ENCODE results near the gene RYR3.
A peak's percentile ranks its signal among the peaks of the same experiment; 100 is the strongest.
"Not testable (repeated sequence)": the region's sequence is repeated elsewhere in the genome, so short reads cannot be mapped to it uniquely, and the experiment has no call there.

Gene RYR3

DNA sequence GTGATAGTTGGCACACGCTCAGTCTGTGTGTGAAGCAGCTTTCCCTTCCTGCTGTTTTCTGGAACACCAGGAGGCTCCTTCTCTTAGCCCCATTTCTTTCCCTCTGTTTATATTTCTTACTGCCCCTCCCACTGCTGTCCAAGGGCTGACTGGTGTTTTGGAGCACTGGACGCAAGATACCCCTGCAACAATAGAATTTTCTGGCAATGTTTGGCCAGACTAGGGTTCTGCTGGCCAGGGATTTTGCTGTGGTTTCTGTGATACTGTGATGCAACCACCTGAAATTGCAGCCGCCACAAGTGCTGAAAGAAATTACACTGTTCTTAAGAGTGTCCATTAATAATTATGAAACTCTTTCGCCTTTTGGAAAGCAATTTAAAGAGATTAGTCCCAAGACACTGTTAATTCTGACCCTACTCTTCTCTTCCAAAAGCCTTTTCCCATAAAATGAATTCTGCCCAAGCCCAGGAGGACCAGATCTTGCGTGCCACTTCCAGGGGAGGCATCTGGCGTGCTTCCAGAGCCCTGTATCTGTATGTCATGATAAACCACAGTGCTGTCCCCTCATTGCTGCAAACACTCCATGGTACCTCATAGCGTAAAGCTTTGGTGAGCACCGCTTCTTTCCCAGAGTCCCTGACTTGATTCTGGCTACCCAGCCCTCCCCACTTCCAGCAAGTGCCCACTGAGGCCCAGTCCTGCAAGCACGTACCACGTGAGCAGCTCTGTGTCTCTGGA lies 498.1 kb downstream of the RYR3 start:
- Mint-ChIP-seq H3K27me3 (peaks cover 23% of the 10 kb centered on the region), H3K9me3 (no peaks in the 10 kb centered on the region), H3K4me1 (no peaks in the 10 kb centered on the region), H3K27ac (no peak overlapping the region), H3K4me3 (no peak overlapping the region)
- ATAC-seq = no peak
- no peak for DNase-seq

DNA sequence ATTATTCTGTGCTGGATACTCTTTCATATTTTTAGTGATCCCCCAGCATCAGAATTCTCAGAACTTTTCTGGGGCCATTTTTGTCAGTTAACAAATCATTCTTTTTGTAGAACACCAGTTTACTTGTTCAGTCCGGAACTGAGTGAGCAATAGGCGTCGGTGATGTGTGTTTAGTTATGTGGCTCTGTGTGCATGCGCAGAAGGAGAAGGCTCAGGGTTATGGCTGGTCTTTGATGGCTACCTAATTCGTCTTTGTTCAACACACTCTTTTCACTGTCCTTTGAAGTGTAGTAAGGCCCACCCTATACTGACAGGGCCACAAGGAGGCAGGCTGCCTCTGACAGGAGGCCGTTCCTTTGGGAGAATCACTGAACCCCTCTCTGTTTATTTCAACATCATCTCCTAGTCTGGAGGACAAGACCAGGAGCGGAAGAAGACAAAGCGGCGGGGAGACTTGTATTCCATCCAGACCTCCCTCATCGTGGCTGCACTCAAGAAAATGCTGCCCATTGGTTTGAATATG lies 499.4 kb downstream of the RYR3 start:
- ATAC-seq = no peak
- H3K27me3 Mint-ChIP-seq = peaks cover 23% of the 10 kb centered on the region
- H3K4me3 Mint-ChIP-seq = no peak overlapping the region
- H3K9me3 Mint-ChIP-seq = no peaks in the 10 kb centered on the region
- H3K4me1 Mint-ChIP-seq = no peaks in the 10 kb centered on the region
- no peak for DNase-seq
- no peak overlapping the region for H3K27ac Mint-ChIP-seq

DNA sequence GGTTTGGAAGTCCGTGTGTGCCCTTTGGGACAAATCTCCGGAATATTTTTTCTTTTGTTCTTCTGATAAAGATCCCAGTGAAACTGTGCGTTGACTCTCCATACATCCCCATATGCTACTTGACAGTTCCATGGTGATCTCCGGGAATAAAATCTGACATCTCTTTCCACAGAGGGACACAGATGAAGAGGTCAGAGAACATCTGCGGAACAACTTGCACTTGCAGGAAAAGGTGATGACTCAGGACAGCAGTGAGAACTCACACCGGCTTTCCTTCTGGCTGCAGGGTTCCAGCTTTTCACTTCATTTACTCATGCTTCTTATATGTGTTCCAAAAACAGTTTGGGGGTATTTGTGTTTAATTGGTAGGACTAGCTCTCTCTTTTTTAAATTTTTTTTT lies 500.0 kb downstream of the RYR3 start:
- no peak for ATAC-seq
- no peak overlapping the region for H3K27ac Mint-ChIP-seq
- DNase-seq = no peak
- peaks cover 20% of the 10 kb centered on the region for H3K27me3 Mint-ChIP-seq
- H3K9me3 Mint-ChIP-seq = no peaks in the 10 kb centered on the region
- H3K4me1 Mint-ChIP-seq = no peaks in the 10 kb centered on the region
- H3K4me3 Mint-ChIP-seq = no peak overlapping the region

DNA sequence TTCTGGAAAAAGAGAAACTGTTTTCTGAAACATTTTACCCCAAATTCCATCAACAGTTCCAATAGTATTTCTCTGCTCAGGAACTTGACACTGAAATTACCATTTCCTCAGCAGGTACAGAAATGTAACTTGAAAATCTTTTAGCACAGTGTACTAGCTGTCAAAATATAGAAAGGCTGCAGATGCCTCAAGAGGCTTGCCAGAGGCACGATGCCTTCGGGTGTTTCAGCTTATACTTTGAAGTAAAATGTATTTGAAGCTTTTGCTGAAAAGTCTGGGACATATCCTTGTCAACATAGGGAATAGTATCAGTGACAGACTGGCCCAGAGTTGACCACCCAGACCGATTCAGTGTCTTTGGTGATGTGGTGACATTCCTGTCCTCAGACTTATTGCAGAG lies 503.1 kb downstream of the RYR3 start:
- no peak for ATAC-seq
- Mint-ChIP-seq H3K4me3 (no peak overlapping the region), H3K27ac (no peak overlapping the region), H3K9me3 (no peaks in the 10 kb centered on the region), H3K27me3 (peaks cover 16% of the 10 kb centered on the region), H3K4me1 (no peaks in the 10 kb centered on the region)
- no peak for DNase-seq

DNA sequence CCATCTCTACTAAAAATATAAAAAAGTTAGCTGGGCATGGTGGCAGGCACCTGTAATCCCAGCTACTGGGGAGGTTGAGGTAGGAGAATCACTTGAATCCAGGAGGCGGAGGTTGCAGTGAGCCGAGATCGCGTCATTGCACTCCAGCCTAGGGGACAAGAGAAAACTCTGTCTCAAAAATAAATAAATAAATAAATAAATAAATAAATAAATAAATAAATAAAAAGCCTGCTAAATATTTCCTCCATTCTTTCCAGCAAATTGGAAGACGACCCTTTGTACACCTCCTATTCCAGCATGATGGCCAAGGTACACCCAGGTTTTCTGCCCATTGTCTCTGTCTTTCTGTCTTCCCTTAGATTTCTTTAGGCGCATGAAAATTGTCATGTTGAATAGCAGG lies 508.7 kb downstream of the RYR3 start:
- not testable (repeated sequence) for ATAC-seq, DNase-seq, H3K27ac Mint-ChIP-seq, H3K4me3 Mint-ChIP-seq, H3K27me3 Mint-ChIP-seq, H3K4me1 Mint-ChIP-seq, H3K9me3 Mint-ChIP-seq

DNA sequence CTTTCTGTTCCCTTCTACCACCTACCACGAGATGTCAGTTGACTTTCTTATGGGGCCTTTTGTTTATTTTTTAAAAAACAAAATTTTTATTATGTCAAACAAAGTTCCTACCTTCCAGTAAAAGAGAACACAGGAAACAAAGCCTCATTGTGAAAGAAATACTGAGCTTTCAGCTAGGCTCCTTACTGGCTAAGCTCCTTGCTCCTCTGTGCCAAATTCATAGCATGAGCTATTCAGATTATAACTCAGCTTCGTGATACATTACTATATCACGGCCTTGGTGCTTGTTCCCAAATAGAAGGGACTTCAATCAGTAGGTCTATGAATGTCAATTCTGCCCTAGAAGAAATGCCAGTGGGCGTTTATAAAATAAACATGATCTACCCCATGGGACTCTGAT lies 511.7 kb downstream of the RYR3 start:
- ATAC-seq (no peak), DNase-seq (no peak)
- Mint-ChIP-seq H3K27me3 (peaks cover 9% of the 10 kb centered on the region), H3K9me3 (no peaks in the 10 kb centered on the region), H3K27ac (no peak overlapping the region), H3K4me3 (no peak overlapping the region), H3K4me1 (no peaks in the 10 kb centered on the region)

DNA sequence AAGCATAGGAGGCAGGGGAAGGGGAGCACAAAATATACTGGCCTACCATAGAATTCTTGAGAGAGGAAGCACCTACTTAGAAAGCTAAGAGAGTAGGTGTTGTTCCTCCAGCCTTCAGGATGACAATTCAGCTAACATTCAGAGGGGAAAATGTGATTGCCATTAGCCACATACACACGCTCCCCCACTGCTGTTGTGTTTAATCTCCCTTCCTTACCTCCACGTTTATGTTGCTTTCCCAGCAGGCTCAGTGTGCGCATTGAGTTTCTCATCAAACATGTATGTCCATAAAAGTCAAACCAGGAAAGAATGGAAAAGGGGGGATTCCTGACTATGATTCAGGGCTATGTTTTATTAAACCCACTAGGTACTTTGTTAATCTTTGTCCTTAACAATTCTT lies 512.4 kb downstream of the RYR3 start:
- H3K9me3 Mint-ChIP-seq = no peaks in the 10 kb centered on the region
- no peak for ATAC-seq
- H3K27ac Mint-ChIP-seq = no peak overlapping the region
- no peak overlapping the region for H3K4me3 Mint-ChIP-seq
- no peak for DNase-seq
- H3K27me3 Mint-ChIP-seq = peaks cover 9% of the 10 kb centered on the region
- H3K4me1 Mint-ChIP-seq = no peaks in the 10 kb centered on the region

DNA sequence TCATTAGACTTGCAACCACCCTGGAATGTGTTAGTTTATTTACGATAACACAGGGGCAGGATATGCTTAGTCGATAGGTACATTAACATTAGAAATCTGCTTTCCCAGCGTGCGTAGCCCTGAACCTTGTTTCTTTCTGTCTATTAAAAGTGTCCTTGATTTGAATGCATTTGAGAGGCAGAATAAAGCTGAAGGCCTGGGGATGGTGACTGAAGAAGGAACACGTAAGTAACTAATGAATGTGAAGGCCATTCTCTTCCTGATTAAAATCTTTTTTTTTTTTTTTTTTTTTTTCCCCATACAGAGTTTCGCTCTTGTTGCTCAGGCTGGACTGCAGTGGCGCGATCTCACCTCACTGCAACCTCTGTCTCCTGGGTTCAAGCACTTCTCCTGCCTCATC lies 514.7 kb downstream of the RYR3 start:
- Mint-ChIP-seq H3K27me3 (peaks cover 9% of the 10 kb centered on the region), H3K9me3 (no peaks in the 10 kb centered on the region), H3K4me1 (no peaks in the 10 kb centered on the region), H3K27ac (no peak overlapping the region), H3K4me3 (no peak overlapping the region)
- ATAC-seq (no peak), DNase-seq (no peak)

DNA sequence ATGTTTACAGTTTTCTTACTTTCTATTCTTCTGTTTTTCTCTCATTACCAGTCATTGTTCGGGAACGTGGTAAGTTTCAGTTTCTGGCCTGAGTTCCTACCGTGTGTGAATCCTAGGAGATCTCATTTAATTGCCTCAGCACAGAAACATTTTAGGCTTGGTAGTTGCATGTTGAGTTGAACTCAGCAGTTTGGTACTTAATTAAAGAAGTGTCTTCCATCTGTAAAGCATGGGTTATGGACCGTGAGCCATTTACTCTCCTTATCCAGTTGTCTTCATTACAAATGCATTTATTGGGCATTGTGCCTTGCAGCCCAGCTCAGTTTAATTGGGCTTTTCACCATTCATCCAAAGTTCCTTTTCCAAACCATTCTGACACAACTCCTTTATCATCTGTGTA lies 515.4 kb downstream of the RYR3 start:
- no peaks in the 10 kb centered on the region for H3K9me3 Mint-ChIP-seq
- H3K4me1 Mint-ChIP-seq = no peaks in the 10 kb centered on the region
- H3K4me3 Mint-ChIP-seq = no peak overlapping the region
- peaks cover 9% of the 10 kb centered on the region for H3K27me3 Mint-ChIP-seq
- DNase-seq (no peak), ATAC-seq (no peak)
- no peak overlapping the region for H3K27ac Mint-ChIP-seq

DNA sequence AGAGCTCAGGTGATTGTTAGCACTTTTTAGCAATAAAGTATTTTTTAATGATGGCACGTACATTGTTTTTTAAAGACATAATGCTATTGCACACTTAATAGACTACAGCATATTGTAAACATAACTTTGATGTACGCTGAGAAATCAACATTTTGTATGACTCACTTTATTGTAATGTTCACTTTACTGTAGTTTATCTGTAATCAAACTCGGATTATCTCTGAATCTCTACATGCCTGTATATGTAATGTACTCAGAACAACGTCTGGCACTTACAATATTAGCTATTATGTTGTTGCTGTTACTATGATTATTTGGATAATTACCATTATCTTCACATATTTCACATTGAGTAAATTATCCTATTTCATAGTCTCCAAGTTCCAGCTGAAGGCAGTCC lies 519.6 kb downstream of the RYR3 start:
- no peak overlapping the region for H3K27ac Mint-ChIP-seq
- DNase-seq (no peak), ATAC-seq (no peak)
- H3K9me3 Mint-ChIP-seq = no peaks in the 10 kb centered on the region
- no peaks in the 10 kb centered on the region for H3K4me1 Mint-ChIP-seq
- peaks cover 9% of the 10 kb centered on the region for H3K27me3 Mint-ChIP-seq
- no peak overlapping the region for H3K4me3 Mint-ChIP-seq

DNA sequence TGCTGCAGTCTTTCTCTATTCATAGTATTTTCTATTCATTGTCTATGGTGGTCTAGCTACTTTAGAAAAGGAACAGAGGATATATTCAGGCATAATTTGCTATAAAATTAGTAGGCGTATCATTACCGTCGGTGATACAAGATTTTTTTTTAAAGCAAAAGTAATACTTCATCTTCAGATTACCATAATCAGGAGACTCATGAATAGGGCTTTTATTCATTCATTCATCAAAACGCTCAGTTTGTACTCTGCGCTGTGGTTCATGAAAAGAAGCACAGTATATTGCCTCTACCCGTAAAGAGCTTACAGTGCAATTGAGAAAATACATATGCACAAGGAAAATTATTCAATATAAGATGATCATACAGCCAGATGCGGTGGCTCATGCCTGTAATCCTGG lies 520.9 kb downstream of the RYR3 start:
- ATAC-seq (no peak), DNase-seq (no peak)
- Mint-ChIP-seq H3K27ac (no peak overlapping the region), H3K4me1 (no peaks in the 10 kb centered on the region), H3K9me3 (no peaks in the 10 kb centered on the region), H3K4me3 (no peak overlapping the region), H3K27me3 (peaks cover 6% of the 10 kb centered on the region)

DNA sequence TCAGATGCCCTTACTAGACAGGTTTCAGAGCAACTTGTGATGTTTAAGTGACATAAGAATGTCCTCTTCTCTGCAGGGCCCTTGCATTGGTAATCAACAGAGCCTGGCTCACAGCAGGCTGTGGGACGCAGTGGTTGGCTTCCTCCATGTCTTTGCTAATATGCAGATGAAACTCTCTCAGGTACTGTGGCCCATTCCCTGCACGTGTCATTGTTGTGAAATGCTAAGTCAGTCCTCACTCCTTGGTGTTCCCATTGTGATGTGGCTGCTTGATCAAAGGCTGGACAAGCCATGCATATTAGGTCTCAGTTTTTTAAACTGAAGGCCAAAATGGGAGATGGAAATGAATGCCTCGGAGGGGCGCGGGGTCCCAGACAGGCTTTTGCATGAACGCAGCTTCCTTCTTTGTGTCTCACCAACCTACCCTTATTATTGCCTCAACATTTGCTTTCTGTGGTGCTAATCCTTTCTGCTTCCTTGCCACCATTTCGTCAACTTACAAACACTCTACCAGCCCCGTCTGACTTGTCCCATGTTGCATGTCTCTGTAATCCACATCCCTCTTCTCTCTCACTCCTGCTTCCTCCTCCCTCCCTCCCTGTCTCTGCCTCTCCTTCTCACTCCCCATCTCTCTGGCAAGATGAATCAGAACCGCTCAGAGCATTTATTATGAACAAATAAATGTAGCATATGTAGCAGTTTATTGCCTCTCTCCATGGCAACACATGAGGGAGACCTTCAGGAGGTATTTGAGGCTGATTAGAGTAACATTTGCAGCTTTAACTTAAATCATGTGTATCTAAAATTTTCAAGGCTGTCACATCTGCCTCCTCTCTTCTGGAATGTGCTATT lies 524.4 kb downstream of the RYR3 start:
- H3K9me3 Mint-ChIP-seq = no peaks in the 10 kb centered on the region
- no peak overlapping the region for H3K4me3 Mint-ChIP-seq
- peak overlapping the region in 1 of 2 donors; percentile 52 for H3K27ac Mint-ChIP-seq
- no peak for ATAC-seq
- no peaks in the 10 kb centered on the region for H3K4me1 Mint-ChIP-seq
- DNase-seq = no peak
- H3K27me3 Mint-ChIP-seq = peaks cover 6% of the 10 kb centered on the region

DNA sequence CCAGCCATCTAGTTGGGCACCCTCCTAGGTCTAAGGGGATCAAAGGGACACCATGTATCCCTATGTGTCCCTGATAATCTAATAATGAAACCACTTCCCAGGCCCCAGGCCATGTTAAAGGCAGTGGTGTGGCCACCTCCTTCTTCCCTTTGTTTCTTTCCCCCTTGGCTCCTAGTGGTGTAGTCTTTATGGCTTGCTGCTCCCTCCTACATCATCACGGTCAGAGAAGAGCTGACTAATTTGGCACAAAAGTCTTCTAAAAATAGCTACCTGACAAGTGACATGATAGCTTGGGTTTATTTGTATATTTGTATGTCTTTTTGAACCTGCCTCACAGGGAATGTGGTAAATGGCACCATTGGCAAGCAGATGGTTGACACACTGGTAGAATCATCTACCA lies 526.5 kb downstream of the RYR3 start:
- no peak for ATAC-seq

DNA sequence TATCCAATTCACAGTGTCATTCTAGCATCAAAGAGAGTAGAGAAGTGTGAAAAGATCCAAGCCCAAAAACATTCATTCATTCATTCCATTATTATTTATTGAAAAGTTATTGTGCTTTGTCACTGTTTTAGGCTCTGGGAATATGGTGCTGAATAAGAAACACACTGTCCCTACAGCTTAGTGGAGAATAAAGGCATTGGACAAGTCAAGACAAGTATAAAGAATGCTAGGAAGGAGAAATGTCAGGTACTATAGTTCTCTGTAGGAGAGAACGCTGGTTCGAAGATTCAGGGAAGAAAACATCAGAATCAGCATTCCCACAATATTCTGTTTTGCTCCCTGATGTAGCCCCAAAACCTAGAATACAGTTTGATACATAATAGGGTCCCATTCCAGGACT lies 528.8 kb downstream of the RYR3 start:
- H3K4me3 Mint-ChIP-seq = no peak overlapping the region
- H3K27me3 Mint-ChIP-seq = peaks cover 21% of the 10 kb centered on the region
- H3K9me3 Mint-ChIP-seq = no peaks in the 10 kb centered on the region
- H3K4me1 Mint-ChIP-seq = no peaks in the 10 kb centered on the region
- ATAC-seq = no peak
- no peak for DNase-seq
- H3K27ac Mint-ChIP-seq = peak overlapping the region in 1 of 2 donors; percentile 39

More for the DNA sequence above, 526.5 kb downstream of the RYR3 start:
- no peak overlapping the region for H3K4me3 Mint-ChIP-seq
- H3K27me3 Mint-ChIP-seq = peaks cover 16% of the 10 kb centered on the region
- H3K27ac Mint-ChIP-seq = no peak overlapping the region
- no peaks in the 10 kb centered on the region for H3K9me3 Mint-ChIP-seq
- DNase-seq = no peak
- H3K4me1 Mint-ChIP-seq = no peaks in the 10 kb centered on the region

DNA sequence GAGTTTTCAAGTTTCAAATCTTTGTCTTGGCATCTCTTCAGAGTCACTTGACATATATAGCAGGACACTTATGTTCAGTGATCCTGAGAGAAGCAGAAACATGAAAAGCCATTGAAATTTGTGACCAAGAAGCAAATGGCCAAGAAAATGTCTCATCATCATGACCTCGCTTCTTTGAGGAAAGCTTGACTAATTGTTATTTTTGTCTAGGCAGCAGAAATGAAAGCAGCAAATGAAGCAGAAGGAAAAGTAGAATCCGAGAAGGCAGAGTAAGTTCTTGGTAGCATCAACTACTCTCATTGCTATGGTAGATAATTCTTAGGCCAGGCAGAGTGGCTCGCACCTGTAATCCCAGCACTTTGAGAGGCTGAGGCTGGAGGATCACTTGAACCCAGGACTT lies 529.8 kb downstream of the RYR3 start:
- Mint-ChIP-seq H3K27me3 (peaks cover 21% of the 10 kb centered on the region), H3K4me3 (no peak overlapping the region), H3K9me3 (no peaks in the 10 kb centered on the region), H3K4me1 (no peaks in the 10 kb centered on the region), H3K27ac (peak overlapping the region in 1 of 2 donors; percentile 58)
- ATAC-seq (no peak), DNase-seq (no peak)

DNA sequence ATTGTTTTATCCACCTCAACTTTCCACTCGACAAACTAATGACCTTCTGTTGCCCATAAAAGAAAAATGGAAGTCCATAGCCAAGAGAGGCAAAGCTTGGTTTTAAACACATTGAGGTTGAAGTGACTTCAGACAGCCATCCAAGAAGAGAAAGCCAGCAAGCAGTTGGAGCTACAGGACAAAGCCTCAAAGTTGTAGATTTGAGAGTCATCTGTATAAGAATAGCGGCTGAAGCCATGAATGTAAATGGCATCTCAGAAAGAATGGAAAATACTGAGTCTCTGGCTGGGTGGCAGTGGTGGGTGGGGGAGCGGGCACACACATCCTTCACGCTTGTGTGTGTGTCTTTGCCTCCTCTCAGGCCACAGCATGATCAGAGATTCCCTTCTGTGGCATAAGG lies 533.4 kb downstream of the RYR3 start:
- Mint-ChIP-seq H3K9me3 (peaks cover 0 to 9% of the 10 kb centered on the region in 2 donors), H3K4me1 (no peaks in the 10 kb centered on the region), H3K27ac (no peak overlapping the region), H3K4me3 (no peak overlapping the region), H3K27me3 (peaks cover 37% of the 10 kb centered on the region)
- no peak for ATAC-seq
- no peak for DNase-seq

All from stimulated activated naive CD8-positive, alpha-beta T cell treated with anti-CD3 and anti-CD28 coated beads, Interleukin-15, amount 100 ng/mL, for 72 hours (primary cell).